Lower leg skin (tissue), 3 donors: ENCODE measurements around the gene FGF10.

ENCODE experiments used
- POLR2A ChIP-seq, 2 donors: fragments of 450-650 bp; IDR thresholded peaks; one replicate each; pipeline ENCODE4 v1.6.1; 2016 to 2017; ENCODE audit warnings: antibody characterized with exemption in 2 of 2, mild to moderate bottlenecking in 1 of 2, moderate library complexity in 1 of 2
- TF ChIP-seq, protein P1 (sequence below), 3 donors: fragments of 450-650 bp; IDR thresholded peaks; one replicate each; pipeline ENCODE4 v1.5.1; 2016; ENCODE audit warnings: antibody characterized with exemption in 3 of 3, mild to moderate bottlenecking in 3 of 3, moderate library complexity in 2 of 3

DNA sequence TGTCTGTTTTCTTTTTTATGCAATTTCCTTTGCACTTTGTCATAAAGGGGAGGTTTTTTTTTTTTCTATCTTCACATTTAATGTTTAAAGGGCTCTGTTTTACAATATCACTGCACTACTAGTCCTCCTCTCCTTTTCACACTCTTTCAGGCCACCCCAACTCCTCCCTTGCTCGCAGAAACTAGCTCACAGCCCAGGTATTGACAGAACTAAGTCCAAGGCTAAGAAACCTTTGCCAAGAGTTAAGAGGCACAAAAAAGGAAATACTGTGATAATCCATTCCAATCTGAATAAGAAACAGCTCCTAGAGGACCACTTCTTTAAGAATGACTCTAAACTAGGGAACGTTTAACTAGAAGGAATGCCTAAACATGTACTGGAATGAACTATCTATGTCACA is 1.1 kb upstream of the FGF10 start:
- TF ChIP-seq POLR2A (IDR thresholded peaks at IDR 0.05), result no peak
- TF ChIP-seq, protein P1, sequence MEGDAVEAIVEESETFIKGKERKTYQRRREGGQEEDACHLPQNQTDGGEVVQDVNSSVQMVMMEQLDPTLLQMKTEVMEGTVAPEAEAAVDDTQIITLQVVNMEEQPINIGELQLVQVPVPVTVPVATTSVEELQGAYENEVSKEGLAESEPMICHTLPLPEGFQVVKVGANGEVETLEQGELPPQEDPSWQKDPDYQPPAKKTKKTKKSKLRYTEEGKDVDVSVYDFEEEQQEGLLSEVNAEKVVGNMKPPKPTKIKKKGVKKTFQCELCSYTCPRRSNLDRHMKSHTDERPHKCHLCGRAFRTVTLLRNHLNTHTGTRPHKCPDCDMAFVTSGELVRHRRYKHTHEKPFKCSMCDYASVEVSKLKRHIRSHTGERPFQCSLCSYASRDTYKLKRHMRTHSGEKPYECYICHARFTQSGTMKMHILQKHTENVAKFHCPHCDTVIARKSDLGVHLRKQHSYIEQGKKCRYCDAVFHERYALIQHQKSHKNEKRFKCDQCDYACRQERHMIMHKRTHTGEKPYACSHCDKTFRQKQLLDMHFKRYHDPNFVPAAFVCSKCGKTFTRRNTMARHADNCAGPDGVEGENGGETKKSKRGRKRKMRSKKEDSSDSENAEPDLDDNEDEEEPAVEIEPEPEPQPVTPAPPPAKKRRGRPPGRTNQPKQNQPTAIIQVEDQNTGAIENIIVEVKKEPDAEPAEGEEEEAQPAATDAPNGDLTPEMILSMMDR (IDR thresholded peaks at IDR 0.05), result no peak
